Thymus (tissue), 11 donors: ENCODE measurements around the gene BPGM. TPM values are rescaled to one million over a fixed set of nuclear protein-coding genes. Genes with fewer than 3 reads are reported as not detected.
A peak's percentile ranks its signal among the peaks of the same experiment; 100 is the strongest.

Experiments used
- DNase-seq, 9 donors: peaks; one replicate each; pipeline ENCODE4 v3.0.0-alpha.2; 2013; ENCODE audit warnings: low spot score in 9 of 9, low read depth in 6 of 9, missing footprints in 1 of 9
- H3K27ac ChIP-seq, 2 donors: one replicate each; pipeline ENCODE4 v1.5.1; 2013; ENCODE audit warnings: control low read depth in 1 of 2, low read depth in 1 of 2, low read length in 1 of 2, mild to moderate bottlenecking in 1 of 2, moderate library complexity in 1 of 2
- H3K27me3 ChIP-seq, 2 donors: one replicate each; pipeline ENCODE4 v1.5.1; 2013; ENCODE audit warnings: low read length in 1 of 2; ENCODE audit not compliant: control insufficient read depth in 2 of 2, insufficient read depth in 1 of 2
- H3K36me3 ChIP-seq, 2 donors: one replicate each; pipeline ENCODE4 v1.5.1; 2013; ENCODE audit warnings: low read length in 1 of 2, mild to moderate bottlenecking in 1 of 2, moderate library complexity in 1 of 2; ENCODE audit not compliant: control insufficient read depth in 2 of 2, insufficient read depth in 2 of 2
- H3K4me1 ChIP-seq, 2 donors: one replicate each; pipeline ENCODE4 v1.5.1; 2013; ENCODE audit warnings: low read length in 2 of 2; ENCODE audit not compliant: control insufficient read depth in 2 of 2, insufficient read depth in 2 of 2
- H3K4me3 ChIP-seq, 2 donors: one replicate each; pipeline ENCODE4 v1.5.1; 2013; ENCODE audit warnings: low read length in 2 of 2, control low read depth in 1 of 2, mild to moderate bottlenecking in 1 of 2
- H3K9me3 ChIP-seq, 2 donors: one replicate each; pipeline ENCODE4 v1.5.1; 2013; ENCODE audit warnings: low read length in 1 of 2, mild to moderate bottlenecking in 1 of 2; ENCODE audit not compliant: control insufficient read depth in 2 of 2, insufficient read depth in 1 of 2
- WGBS: extraction: QIAGEN DNeasy Blood & Tissue Kit; methylation state at CpG from one replicate; pipeline ENCODE4 v1.1.7; 2013; 5-methylcytosine and 5-hydroxymethylcytosine counted together
- polyA plus RNA-seq: library from polyadenylated mRNA; stranded (reverse); fragments of 200-250 nt; gene quantifications from one replicate; pipeline ENCODE4 v1.2.3, GENCODE V29; 2013
- total RNA-seq: library from RNA; stranded (reverse); fragments of 120-200 nt; gene quantifications from one replicate; pipeline ENCODE4 v1.2.4, GENCODE V29; 2013
- donor health status: healthy.

BPGM gene
- total and polyA plus RNA-seq, 2 donors, result 23.1 TPM

- Histone ChIP-seq H3K9me3 (no peaks in the 10 kb centered on the region), H3K4me1 (no peaks in the 10 kb centered on the region), H3K27ac (no peak overlapping the region), H3K36me3 (no peaks in the 10 kb centered on the region), H3K27me3 (no peaks in the 10 kb centered on the region), H3K4me3 (no peak overlapping the region)
- WGBS, result 96% methylated on average over 2 of the region's 2 CpGs
- no peak for DNase-seq
These were observed 56.6 kb downstream of the BPGM start for GRCh38 chr7:134703241-134703594.

- WGBS, result 92% methylated on average over 6 of the region's 6 CpGs
- H3K27ac ChIP-seq, result no peak overlapping the region
- no peaks in the 10 kb centered on the region for H3K9me3 ChIP-seq
- H3K4me3 ChIP-seq, result no peak overlapping the region
- DNase-seq, result no peak
- no peaks in the 10 kb centered on the region for H3K27me3 ChIP-seq
- no peaks in the 10 kb centered on the region for H3K4me1 ChIP-seq
- H3K36me3 ChIP-seq, result no peaks in the 10 kb centered on the region
These were observed 57.1 kb downstream of the BPGM start for GRCh38 chr7:134703782-134704181.

- no peaks in the 10 kb centered on the region for H3K9me3 ChIP-seq
- H3K27me3 ChIP-seq, result no peaks in the 10 kb centered on the region
- DNase-seq, result no peak
- H3K36me3 ChIP-seq, result no peaks in the 10 kb centered on the region
- H3K4me1 ChIP-seq, result no peaks in the 10 kb centered on the region
- 96% methylated on average over 5 of the region's 5 CpGs for WGBS
- no peak overlapping the region for H3K4me3 ChIP-seq
- no peak overlapping the region for H3K27ac ChIP-seq
These were observed 58.2 kb downstream of the BPGM start for GRCh38 chr7:134704827-134705226.

GRCh38 chr7:134705716-134706115 is 59.1 kb downstream of the BPGM start:
- 70% methylated on average over 2 of the region's 2 CpGs for WGBS
- Histone ChIP-seq H3K27ac (no peak overlapping the region), H3K27me3 (no peaks in the 10 kb centered on the region), H3K4me3 (no peak overlapping the region), H3K9me3 (no peaks in the 10 kb centered on the region), H3K4me1 (peaks cover 0 to 4% of the 10 kb centered on the region in 2 donors), H3K36me3 (no peaks in the 10 kb centered on the region)
- DNase-seq, result no peak

GRCh38 chr7:134706468-134706867 is 59.8 kb downstream of the BPGM start:
- Histone ChIP-seq H3K36me3 (no peaks in the 10 kb centered on the region), H3K27ac (no peak overlapping the region), H3K4me3 (no peak overlapping the region), H3K4me1 (peaks cover 0 to 5% of the 10 kb centered on the region in 2 donors), H3K9me3 (no peaks in the 10 kb centered on the region), H3K27me3 (no peaks in the 10 kb centered on the region)
- WGBS, result 92% methylated on average over 5 of the region's 5 CpGs
- DNase-seq, result no peak

GRCh38 chr7:134707663-134708378 is 61.2 kb downstream of the BPGM start:
- Histone ChIP-seq H3K27me3 (no peaks in the 10 kb centered on the region), H3K4me3 (no peak overlapping the region), H3K36me3 (no peaks in the 10 kb centered on the region), H3K4me1 (peaks cover 0 to 5% of the 10 kb centered on the region in 2 donors), H3K9me3 (no peaks in the 10 kb centered on the region), H3K27ac (no peak overlapping the region)
- WGBS, result 96% methylated on average over 4 of the region's 4 CpGs
- DNase-seq, result no peak

- Histone ChIP-seq H3K27me3 (no peaks in the 10 kb centered on the region), H3K4me3 (no peak overlapping the region), H3K9me3 (no peaks in the 10 kb centered on the region), H3K4me1 (peaks cover 0 to 5% of the 10 kb centered on the region in 2 donors), H3K27ac (no peak overlapping the region), H3K36me3 (no peaks in the 10 kb centered on the region)
- DNase-seq, result no peak
- WGBS, result 80% methylated on average over 2 of the region's 2 CpGs
These were observed 62.0 kb downstream of the BPGM start for GRCh38 chr7:134708692-134709091.

GRCh38 chr7:134709197-134709596 is 62.5 kb downstream of the BPGM start:
- no peak for DNase-seq
- Histone ChIP-seq H3K4me3 (no peak overlapping the region), H3K9me3 (no peaks in the 10 kb centered on the region), H3K27me3 (no peaks in the 10 kb centered on the region), H3K27ac (no peak overlapping the region), H3K4me1 (peaks cover 0 to 5% of the 10 kb centered on the region in 2 donors), H3K36me3 (no peaks in the 10 kb centered on the region)
- 96% methylated on average over 2 of the region's 2 CpGs for WGBS

- Histone ChIP-seq H3K9me3 (no peaks in the 10 kb centered on the region), H3K4me3 (no peak overlapping the region), H3K4me1 (peaks cover 0 to 5% of the 10 kb centered on the region in 2 donors), H3K36me3 (no peaks in the 10 kb centered on the region), H3K27me3 (no peaks in the 10 kb centered on the region), H3K27ac (peak overlapping the region in 1 of 2 donors; percentile 27)
- WGBS, result 94% methylated on average over 8 of the region's 8 CpGs
- no peak for DNase-seq
These were observed 63.8 kb downstream of the BPGM start for GRCh38 chr7:134710511-134710853.
